GM18870 (cell line): ENCODE results near the gene UBXN11.

Experiments
- ATAC-seq: cut with Tn5 transposase; IDR thresholded peaks from one replicate; pipeline ENCODE4 v1.9.1; 2021; ENCODE audit warnings: moderate library complexity; ENCODE audit not compliant: unreplicated experiment

The UBXN11 gene, protein sequence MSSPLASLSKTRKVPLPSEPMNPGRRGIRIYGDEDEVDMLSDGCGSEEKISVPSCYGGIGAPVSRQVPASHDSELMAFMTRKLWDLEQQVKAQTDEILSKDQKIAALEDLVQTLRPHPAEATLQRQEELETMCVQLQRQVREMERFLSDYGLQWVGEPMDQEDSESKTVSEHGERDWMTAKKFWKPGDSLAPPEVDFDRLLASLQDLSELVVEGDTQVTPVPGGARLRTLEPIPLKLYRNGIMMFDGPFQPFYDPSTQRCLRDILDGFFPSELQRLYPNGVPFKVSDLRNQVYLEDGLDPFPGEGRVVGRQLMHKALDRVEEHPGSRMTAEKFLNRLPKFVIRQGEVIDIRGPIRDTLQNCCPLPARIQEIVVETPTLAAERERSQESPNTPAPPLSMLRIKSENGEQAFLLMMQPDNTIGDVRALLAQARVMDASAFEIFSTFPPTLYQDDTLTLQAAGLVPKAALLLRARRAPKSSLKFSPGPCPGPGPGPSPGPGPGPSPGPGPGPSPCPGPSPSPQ

DNA sequence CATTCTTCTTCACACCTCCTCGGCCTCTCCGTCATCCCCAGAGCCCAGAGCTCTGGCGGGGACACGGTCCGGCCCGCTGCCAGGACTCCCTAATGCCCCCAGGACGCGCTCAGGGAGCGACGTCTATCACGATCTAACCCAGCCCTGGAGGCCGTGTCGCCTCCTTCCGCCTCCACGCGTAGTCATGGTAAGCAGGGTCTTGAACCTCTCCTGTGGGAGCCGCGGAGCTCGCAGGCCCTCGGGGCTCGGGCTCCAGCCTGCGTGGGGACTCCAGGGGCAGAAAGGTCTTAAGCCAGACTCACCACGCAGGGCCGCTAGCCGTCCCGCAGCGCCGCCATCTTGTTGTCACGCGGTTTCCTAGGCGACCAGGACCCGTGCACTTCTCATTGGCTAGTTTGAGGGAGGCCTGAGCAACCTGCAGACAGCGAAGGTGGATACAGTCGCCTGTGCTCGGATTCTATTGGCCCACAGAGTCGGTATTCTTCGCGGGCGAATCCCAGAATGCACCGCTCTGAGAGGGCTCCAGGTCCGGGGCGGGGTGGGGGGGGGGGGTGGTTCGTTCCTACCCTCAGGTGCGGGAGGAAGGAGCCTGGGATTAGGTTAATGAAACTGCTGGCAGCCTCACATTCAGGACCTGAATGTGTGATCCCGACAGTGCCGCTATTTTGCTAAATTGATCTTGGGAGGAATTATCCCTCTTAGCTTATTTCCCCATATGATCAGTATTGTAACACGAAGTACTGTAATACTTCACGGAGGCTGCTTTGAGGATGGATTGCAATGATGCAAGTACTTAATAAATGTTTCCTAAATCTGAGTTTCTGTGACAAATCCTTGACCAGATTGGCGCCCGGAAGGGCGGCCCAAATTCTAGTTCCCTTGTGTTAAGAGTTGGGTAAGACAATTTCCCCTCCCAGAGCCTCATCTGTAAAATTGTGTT is at the start of gene UBXN11:
Gene UBXN11, minus strand, starts transcription at position 347 of the 940 bp plus-strand sequence. CDS start 3,753 bp downstream, outside the sequence.
- peak; percentile 93 for ATAC-seq

DNA sequence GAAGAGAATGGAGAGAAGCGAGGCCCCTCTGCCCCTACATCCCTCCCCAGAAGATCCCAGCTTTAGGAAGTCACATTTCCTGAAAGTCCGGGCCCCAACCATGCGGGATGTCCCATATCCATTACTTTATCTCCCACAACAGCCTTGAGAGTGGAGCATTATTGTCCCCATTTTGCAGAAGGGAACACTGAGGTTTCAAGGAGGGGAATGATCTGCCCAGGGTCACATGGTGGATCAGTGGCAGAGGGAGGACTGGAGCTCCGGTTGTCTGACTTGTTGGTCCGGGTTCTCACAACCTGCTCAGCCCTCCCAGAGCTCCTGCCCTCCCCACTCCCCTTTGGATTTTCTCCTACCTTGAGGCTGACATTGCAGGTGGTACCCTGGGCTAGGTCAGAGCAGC is 49.7 kb upstream of the UBXN11 start:
- ATAC-seq = no peak

DNA sequence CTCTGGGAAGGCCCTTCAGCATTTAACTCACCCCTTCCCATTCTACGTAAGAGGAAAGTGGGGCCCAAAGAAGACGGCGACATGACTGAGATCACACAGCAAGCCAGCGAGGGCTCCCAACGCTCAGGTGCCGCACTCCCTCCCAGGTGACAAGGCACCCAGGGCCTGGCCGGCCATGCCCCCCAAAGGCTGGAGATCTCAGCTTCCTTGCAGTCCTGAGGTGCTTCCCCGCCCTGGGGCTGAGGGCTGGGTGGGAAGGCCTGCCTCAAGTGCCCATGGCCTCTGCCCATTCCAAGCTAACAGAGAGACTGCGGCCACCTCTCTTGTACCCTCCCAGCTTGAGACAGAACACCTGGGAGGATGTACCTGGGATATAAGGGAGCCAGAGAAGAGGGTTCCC is 48.5 kb upstream of the UBXN11 start:
- no peak for ATAC-seq

DNA sequence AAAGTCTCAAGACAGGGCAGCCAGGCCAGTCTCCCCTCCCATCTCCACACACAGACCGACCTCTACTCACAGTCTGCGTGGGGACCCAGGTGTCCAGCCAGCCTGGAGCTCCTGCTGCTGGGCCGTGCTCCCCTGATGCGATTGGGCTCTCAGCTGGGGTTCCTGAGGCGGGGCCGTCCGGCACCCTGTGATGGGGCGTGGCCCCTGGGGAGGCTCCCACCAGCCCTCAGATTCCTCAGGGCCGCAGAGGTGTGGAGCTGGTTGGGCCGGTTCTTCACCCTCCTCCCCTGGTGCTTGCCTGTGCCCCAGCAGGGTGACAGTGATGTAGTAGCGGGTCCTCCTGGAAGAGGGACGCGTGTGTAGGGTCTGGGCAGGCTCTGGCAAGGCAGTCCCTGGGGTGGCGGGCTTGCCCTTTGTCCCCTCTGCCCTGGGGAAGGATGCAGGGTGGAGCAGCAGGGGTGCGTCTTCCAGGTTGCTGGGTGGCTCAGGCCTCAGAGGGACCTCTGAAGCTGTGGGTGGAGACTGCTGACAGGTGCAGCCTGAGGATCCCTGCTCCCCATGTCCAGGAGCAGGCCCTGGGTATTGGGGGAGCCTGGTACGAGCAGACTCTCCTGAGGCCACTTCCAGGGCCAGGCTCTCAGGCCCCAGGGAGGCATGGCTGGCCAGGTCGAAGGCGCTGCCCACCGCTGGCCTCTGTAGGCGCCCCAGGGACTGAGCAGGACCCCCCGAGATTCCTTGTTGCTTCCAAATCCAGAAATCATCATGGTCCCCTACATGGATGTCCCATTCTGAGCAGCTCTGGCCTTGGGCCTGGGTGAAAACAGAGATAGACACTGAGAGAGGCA is 47.8 kb upstream of the UBXN11 start, which contains the start of gene CRYBG2:
Gene CRYBG2, minus strand, starts transcription at position 155 of the 845 bp plus-strand sequence. CDS start 7,473 bp downstream, outside the sequence.
- no peak for ATAC-seq

DNA sequence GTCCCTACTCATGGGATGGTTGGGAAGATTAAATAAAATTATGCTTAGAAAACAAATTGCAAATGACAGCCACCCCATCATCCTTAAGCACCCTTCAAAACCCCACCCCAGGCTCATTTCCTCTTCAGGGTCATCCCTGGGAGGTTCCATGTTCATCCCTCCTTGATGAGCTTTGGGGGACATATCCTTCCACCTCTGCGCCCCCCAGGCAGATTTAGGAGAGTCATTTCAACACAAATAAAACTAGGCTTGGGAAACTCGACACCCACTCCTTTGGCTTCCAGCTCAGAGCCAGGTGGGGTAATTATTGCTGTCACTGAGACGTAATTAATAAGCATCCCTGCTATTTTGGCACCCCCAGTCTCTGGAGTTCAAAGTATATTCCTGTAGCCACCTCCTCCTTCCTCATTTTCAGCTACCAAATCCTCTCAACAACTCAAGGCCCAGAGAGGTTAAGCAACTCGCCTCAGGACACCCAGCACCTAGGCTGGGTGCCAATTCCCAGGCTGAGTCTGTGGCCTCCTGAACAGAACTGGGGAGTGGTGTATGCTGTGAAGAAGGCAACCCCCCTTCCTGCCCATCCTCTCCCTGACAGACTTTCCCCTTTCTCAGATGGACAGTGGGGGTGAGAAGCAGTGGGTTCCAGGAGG is 46.9 kb upstream of the UBXN11 start:
- ATAC-seq = no peak

GRCh38 chr1:26352338-26352679 is 45.9 kb upstream of the UBXN11 start:
- ATAC-seq = no peak

GRCh38 chr1:26351590-26352337 is 45.3 kb upstream of the UBXN11 start:
- no peak for ATAC-seq

- no peak for ATAC-seq
These were observed 44.5 kb upstream of the UBXN11 start for GRCh38 chr1:26350701-26351589.

DNA sequence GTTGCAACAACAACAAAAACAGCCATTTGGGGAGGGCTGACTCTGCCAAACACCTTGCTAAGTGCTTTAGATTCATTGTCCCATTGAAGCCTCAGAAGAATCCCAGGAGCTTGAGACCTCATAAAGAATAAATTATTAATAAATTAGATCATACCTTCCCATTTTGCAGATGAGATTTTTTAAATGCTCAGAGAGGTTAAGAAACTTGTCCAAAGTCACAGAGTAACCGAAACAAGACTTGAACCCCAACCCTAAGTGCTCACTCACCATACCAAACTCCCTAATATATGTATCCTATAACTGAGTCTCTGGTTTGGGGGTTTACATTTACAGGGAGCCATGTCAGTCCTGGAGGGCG is 43.9 kb upstream of the UBXN11 start:
- no peak for ATAC-seq

DNA sequence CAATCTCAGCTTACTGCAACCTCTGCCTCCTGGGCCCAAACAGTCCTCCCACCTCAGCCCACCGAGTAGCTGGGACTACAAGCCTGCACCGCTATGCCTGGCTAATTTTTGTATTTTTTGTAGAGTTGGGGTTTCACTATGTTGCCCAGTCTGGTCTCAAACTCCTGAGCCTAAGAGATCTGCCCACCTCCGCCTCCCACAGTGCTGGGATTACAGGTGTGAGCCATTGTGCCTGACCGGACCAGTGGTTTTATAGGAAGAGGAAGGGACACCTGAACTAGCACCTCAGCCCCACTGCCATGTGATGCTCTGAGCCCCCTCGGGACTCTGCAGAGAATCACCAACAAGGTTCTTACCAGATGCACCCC is 43.4 kb upstream of the UBXN11 start:
- ATAC-seq = no peak

GRCh38 chr1:26349188-26349876 is 42.9 kb upstream of the UBXN11 start:
- no peak for ATAC-seq

GRCh38 chr1:26346274-26347033 is 40.0 kb upstream of the UBXN11 start:
- ATAC-seq = no peak

DNA sequence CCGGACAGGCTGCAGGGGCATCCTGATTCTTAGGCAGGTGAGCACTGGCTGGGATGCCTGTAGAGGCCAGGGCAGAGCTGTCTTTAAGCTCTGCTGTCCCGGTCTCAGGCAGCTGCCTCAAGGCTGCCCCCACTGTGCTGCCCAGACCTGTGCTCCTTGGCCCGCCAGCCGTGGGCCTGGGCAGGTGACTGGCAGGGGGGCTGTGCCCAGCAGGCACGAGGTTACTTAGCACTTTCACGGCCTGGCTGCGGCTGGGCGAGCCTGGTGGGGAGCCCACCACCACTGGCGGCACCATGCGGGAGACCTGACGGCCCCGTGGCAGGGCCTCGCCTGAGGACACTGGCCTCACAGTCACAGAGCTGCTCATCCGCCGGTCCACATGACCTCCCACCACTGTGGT is 39.3 kb upstream of the UBXN11 start:
- ATAC-seq = no peak

DNA sequence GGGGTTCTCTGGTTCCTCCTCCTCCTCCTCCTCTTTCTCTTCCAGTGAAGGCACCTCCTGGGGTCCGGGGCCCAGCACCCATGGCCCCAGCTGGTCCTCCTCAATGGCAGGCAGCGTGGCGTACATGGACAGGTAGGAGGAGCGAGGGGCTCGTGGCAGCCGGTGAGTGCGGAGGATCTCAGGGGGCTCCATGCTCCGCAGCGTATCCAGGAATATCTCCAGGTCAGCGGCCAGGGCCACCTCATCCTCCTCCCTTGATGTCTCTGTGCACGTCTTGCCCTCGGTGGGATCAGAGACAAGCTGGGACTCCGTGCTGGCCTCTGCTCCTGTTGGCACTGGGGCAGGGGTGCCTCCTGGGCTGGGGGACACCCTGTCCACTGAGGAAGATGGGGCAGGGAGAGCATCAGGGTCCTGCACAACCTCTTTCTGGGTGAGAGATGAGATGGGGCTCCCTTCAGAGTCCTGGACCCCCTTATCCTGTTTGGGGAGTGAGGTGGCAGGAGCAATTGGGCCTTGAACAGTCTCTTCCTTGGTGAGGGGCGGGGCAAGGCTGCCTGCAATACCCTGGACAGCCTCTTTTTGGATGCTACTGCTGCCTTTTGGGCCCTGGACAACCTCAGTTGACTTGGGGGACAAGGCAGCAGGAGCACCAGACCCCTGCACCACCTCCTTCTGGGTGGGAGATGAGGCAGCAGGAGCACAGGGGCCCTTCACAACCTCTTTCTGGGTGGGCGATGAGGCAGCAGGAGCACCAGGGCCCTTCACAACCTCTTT is 37.9 kb upstream of the UBXN11 start:
- ATAC-seq = no peak

GRCh38 chr1:26340047-26340481 is 33.6 kb upstream of the UBXN11 start:
- ATAC-seq = no peak

- ATAC-seq = no peak
These were observed 32.2 kb upstream of the UBXN11 start for GRCh38 chr1:26338670-26339069.
